OCI-LY3 (cell line): Measurements from ENCODE around the gene SLC17A3.

Source experiments
- CTCF ChIP-seq: fragments of 200-600, 300-600 bp; sonication (generic); IDR thresholded peaks from 2 replicates; pipeline ENCODE4 v1.5.1; 2014; ENCODE audit warnings: antibody characterized with exemption, low read length, low read depth
- EZH2phosphoT487 ChIP-seq: fragments of 200-600 bp; shearing (Covaris generic); IDR thresholded peaks from 2 replicates; pipeline ENCODE4 v1.6.1; 2018; ENCODE audit warnings: antibody characterized with exemption, mixed run types, low read depth

- TF ChIP-seq CTCF (no peak), EZH2phosphoT487 (no peak)
Observed at GRCh38 chr6:25844518-25844917, 29.5 kb downstream of the SLC17A3 start.
